ENCODE results near the gene ANXA1. TPM values are rescaled to one million over a fixed set of nuclear protein-coding genes. Genes with fewer than 3 reads are reported as not detected.

ANXA1 gene
- total and polyA plus RNA-seq, 10 of the 15 experiments (the other 5 are each of a cell fraction or from before 2014, with no cell fraction given) = 6.6 to 30.1 (median 12.6) TPM

DNA sequence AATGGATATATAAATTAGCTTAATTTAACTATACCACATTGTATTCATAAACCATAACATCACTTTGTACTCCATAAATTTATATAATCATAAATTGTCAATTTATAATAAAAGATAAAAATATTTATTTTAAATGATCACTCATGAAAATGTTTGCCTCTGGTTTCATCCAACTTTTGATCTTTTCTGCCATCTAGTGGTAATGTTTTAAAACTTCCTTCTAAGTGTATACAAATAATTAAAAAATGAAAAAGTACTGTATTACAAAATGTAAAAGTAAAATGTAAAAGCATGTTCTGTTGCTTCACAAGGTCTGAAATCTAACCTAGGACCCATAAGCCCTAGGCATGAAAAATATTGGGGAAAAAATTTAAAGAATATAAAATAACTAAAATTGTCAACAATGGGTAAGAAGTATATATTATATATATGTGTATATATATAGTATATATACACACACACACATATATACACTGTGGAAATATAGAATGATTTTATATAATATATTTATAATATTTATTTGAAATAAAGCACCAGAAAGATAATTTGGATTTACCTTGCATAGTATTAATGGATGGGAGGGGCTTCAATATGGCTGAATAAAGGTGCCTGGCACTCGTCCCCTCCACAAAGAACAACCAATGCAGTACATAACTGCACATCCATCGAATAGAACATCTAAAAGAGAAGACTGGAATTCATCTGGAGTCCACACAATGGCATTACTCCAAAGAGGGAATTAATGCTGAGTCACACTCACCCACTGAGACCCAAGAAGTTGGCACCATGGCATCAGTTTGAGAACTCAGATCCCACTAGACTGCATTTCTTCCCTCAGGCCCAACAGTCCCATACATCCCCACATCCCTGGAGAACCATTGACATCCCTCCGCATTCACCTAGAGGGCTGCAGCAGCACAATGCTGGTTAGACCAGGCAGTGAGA lies 32.5 kb downstream of the ANXA1 start:
- Histone ChIP-seq H3K4me2 (ENCODE audit: control insufficient read depth, insufficient read depth) (no peak overlapping the region), H3K36me3 (ENCODE audit: control insufficient read depth in 2 of 2, insufficient read depth in 2 of 2, low read length in 1 of 2) (no peaks in the 10 kb centered on the region), H3K79me2 (ENCODE audit: control insufficient read depth, insufficient read depth, low read length) (no peaks in the 10 kb centered on the region), H3K27ac (ENCODE audit: control insufficient read depth, insufficient read depth) (no peak overlapping the region), H3K4me3 (no peak overlapping the region), H3K4me1 (ENCODE audit: control insufficient read depth, insufficient read depth, low read length) (peaks cover 4% of the 10 kb centered on the region; the same call in 1 of the 2 replicates), H3K9ac (ENCODE audit: control insufficient read depth, insufficient read depth, low read length) (no peak overlapping the region), H2AFZ (ENCODE audit: control insufficient read depth, low read depth, low read length) (no peak overlapping the region), H3K9me3 (replicated peaks; ENCODE audit: control insufficient read depth, insufficient read depth, low read length) (no peaks in the 10 kb centered on the region), H3K27me3 (replicated peaks in 1 of 2; ENCODE audit: control insufficient read depth in 2 of 2, insufficient read depth in 2 of 2, low read length in 1 of 2) (no peaks in the 10 kb centered on the region), H4K20me1 (ENCODE audit: control insufficient read depth, insufficient read depth) (no peaks in the 10 kb centered on the region)
- ATAC-seq = peak; percentile 51; the same call in 1 of the 3 replicates
- BruUV-seq (replicated peaks) = no TSS peak
- ChIA-PET POLR2A (no interaction called here), SMC1A (ENCODE audit: uncharacterized antibody, unreplicated experiment) (interaction anchor here (0.9 to 4.9 kb wide), 11 partner anchors 10 to 105 kb away, joined by 3 to 46 read pairs (median 4); no protein-coding TSS in a partner anchor), RAD21 (ENCODE audit: unreplicated experiment) (interaction anchor here (1.7 to 9.0 kb wide), 4 partner anchors 10 to 78 kb away, joined by 5 to 108 read pairs (median 6); no protein-coding TSS in a partner anchor), CTCF (interaction anchor here (0.6 to 8.7 kb wide), 15 partner anchors 12 to 313 kb away, joined by 3 to 174 read pairs (median 7); no protein-coding TSS in a partner anchor)
- FAIRE-seq = no peak
- DNase-seq (ENCODE audit: low read depth, low spot score) = no peak
- 32% methylated on average over 3 of the region's 3 CpGs for WGBS (ENCODE audit: insufficient coverage, insufficient replicate concordance, low lambda C conversion rate, missing lambda C conversion rate)
- in situ Hi-C loops (cut with MboI) (loop anchor here (10.0 kb wide), 1 partner anchor 329 kb away; no protein-coding TSS in a partner anchor), intact Hi-C loops (cut with micrococcal nuclease; ENCODE audit: unreplicated experiment) (loop anchor here (1.0 to 10.0 kb wide), 4 partner anchors 77 to 327 kb away; no protein-coding TSS in a partner anchor)
- TF ChIP-seq SMC3 (IDR thresholded peaks at IDR 0.05; ENCODE audit: borderline replicate concordance, low read length) = peak; percentile 66; the same call in 1 of the 2 replicates
- no peak for TF ChIP-seq MEF2A (IDR thresholded peaks at IDR 0.05; ENCODE audit: insufficient read depth, low read depth, low read length)
- TF ChIP-seq, protein P1, sequence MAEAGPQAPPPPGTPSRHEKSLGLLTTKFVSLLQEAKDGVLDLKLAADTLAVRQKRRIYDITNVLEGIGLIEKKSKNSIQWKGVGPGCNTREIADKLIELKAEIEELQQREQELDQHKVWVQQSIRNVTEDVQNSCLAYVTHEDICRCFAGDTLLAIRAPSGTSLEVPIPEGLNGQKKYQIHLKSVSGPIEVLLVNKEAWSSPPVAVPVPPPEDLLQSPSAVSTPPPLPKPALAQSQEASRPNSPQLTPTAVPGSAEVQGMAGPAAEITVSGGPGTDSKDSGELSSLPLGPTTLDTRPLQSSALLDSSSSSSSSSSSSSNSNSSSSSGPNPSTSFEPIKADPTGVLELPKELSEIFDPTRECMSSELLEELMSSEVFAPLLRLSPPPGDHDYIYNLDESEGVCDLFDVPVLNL (IDR thresholded peaks at IDR 0.05; ENCODE audit: low read depth, low read length) = no peak
- TF ChIP-seq CTCF (IDR thresholded peaks at IDR 0.05 in 2 of 3, conservative IDR thresholded peaks at IDR 0.05 in 1 of 3; ENCODE audit: control insufficient read depth in 2 of 3, extremely low read depth in 1 of 3, insufficient read depth in 1 of 3, low read depth in 3 of 3, low read length in 3 of 3) = peak in 2 of 3 experiments; percentile 9 to 15; a peak in 3 of 6 replicates
- TF ChIP-seq ATF7 (IDR thresholded peaks at IDR 0.05; ENCODE audit: low read depth) = no peak
- peak; percentile 79 for TF ChIP-seq RAD21 (IDR thresholded peaks at IDR 0.05; ENCODE audit: insufficient read depth, low read depth, low read length)
- TF ChIP-seq PAX5 (IDR thresholded peaks at IDR 0.05; ENCODE audit: borderline replicate concordance, low read depth, low read length) = no peak
- TF ChIP-seq, protein P2, sequence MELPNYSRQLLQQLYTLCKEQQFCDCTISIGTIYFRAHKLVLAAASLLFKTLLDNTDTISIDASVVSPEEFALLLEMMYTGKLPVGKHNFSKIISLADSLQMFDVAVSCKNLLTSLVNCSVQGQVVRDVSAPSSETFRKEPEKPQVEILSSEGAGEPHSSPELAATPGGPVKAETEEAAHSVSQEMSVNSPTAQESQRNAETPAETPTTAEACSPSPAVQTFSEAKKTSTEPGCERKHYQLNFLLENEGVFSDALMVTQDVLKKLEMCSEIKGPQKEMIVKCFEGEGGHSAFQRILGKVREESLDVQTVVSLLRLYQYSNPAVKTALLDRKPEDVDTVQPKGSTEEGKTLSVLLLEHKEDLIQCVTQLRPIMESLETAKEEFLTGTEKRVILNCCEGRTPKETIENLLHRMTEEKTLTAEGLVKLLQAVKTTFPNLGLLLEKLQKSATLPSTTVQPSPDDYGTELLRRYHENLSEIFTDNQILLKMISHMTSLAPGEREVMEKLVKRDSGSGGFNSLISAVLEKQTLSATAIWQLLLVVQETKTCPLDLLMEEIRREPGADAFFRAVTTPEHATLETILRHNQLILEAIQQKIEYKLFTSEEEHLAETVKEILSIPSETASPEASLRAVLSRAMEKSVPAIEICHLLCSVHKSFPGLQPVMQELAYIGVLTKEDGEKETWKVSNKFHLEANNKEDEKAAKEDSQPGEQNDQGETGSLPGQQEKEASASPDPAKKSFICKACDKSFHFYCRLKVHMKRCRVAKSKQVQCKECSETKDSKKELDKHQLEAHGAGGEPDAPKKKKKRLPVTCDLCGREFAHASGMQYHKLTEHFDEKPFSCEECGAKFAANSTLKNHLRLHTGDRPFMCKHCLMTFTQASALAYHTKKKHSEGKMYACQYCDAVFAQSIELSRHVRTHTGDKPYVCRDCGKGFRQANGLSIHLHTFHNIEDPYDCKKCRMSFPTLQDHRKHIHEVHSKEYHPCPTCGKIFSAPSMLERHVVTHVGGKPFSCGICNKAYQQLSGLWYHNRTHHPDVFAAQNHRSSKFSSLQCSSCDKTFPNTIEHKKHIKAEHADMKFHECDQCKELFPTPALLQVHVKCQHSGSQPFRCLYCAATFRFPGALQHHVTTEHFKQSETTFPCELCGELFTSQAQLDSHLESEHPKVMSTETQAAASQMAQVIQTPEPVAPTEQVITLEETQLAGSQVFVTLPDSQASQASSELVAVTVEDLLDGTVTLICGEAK (IDR thresholded peaks at IDR 0.05; ENCODE audit: borderline replicate concordance) = no peak
- TF ChIP-seq YBX1 (IDR thresholded peaks at IDR 0.05) = no peak
- no peak for TF ChIP-seq TARDBP (IDR thresholded peaks at IDR 0.05; ENCODE audit: borderline replicate concordance)
- no peak for TF ChIP-seq MLLT1 (IDR thresholded peaks at IDR 0.05)
- no peak for TF ChIP-seq HDAC2 (IDR thresholded peaks at IDR 0.05)
- no peak for TF ChIP-seq STAT3 (IDR thresholded peaks at IDR 0.05; ENCODE audit: low read depth, low read length)
- TF ChIP-seq SREBF1 (IDR thresholded peaks at IDR 0.05; ENCODE audit: low read length) = no peak

Data from GM12878 (cell line).